H9 (cell line): Measurements from ENCODE around the gene RYR1. TPM values are rescaled to one million over a fixed set of nuclear protein-coding genes. Genes with fewer than 3 reads are reported as not detected.

Experiments used
- DNase-seq: peaks from one replicate; pipeline ENCODE4 v3.0.0-alpha.2; 2017
- H2AFZ ChIP-seq: one replicate; pipeline ENCODE4 v1.6.1; 2013; ENCODE audit warnings: mild to moderate bottlenecking, low read length, control low read depth, moderate library complexity
- H2AK5ac ChIP-seq: 2 replicates; pipeline ENCODE4 v1.6.1; 2013; ENCODE audit warnings: low read length, control low read depth, mixed read lengths; ENCODE audit not compliant: insufficient read length
- H2BK120ac ChIP-seq: one replicate; pipeline ENCODE4 v1.6.1; 2013; ENCODE audit warnings: low read depth, mild to moderate bottlenecking, low read length, control low read depth, inconsistent platforms; ENCODE audit not compliant: poor library complexity, severe bottlenecking
- H2BK12ac ChIP-seq: 2 replicates; pipeline ENCODE4 v1.6.1; 2013; ENCODE audit warnings: low read length, control low read depth, mixed read lengths, low read depth; ENCODE audit not compliant: insufficient read length
- H2BK15ac ChIP-seq: 2 replicates; pipeline ENCODE4 v1.6.1; 2013; ENCODE audit warnings: low read depth, low read length, control low read depth
- H2BK20ac ChIP-seq: one replicate; pipeline ENCODE4 v1.6.1; 2013; ENCODE audit warnings: low read depth, mild to moderate bottlenecking, low read length, control low read depth, inconsistent platforms; ENCODE audit not compliant: poor library complexity, severe bottlenecking
- H2BK5ac ChIP-seq: 2 replicates; pipeline ENCODE4 v1.6.1; 2013; ENCODE audit warnings: low read length, control low read depth, mixed read lengths; ENCODE audit not compliant: insufficient read length
- H3K14ac ChIP-seq: 2 replicates; pipeline ENCODE4 v1.6.1; 2013; ENCODE audit warnings: low read length, control low read depth; ENCODE audit not compliant: insufficient read depth
- H3K18ac ChIP-seq: 2 replicates; pipeline ENCODE4 v1.6.1; 2013; ENCODE audit warnings: low read depth, mild to moderate bottlenecking, mixed read lengths, low read length, control low read depth; ENCODE audit not compliant: insufficient read length
- H3K23ac ChIP-seq: 2 replicates; pipeline ENCODE4 v1.6.1; 2013; ENCODE audit warnings: low read length, control low read depth, mixed read lengths, low read depth; ENCODE audit not compliant: insufficient read length
- H3K23me2 ChIP-seq: 2 replicates; pipeline ENCODE4 v1.6.1; 2013; ENCODE audit warnings: low read depth, mild to moderate bottlenecking, mixed read lengths, low read length, control low read depth; ENCODE audit not compliant: insufficient read length, poor library complexity, severe bottlenecking
- H3K27ac ChIP-seq: 2 replicates; pipeline ENCODE4 v1.5.1; 2013; ENCODE audit warnings: low read length, control low read depth, mixed read lengths, low read depth; ENCODE audit not compliant: insufficient read length
- H3K27me3 ChIP-seq: 2 replicates; pipeline ENCODE4 v1.6.1; 2013; ENCODE audit warnings: low read length, control low read depth, inconsistent platforms; ENCODE audit not compliant: insufficient read depth
- H3K4ac ChIP-seq: 2 replicates; pipeline ENCODE4 v1.6.1; 2013; ENCODE audit warnings: low read depth, mild to moderate bottlenecking, control low read depth, inconsistent platforms, low read length, moderate library complexity
- H3K4me1 ChIP-seq: 2 replicates; pipeline ENCODE4 v1.6.1; 2013; ENCODE audit warnings: low read length, control low read depth, inconsistent platforms; ENCODE audit not compliant: insufficient read depth
- H3K4me2 ChIP-seq: 2 replicates; pipeline ENCODE4 v1.6.1; 2013; ENCODE audit warnings: low read length, control low read depth, mixed read lengths; ENCODE audit not compliant: insufficient read length, insufficient read depth
- H3K56ac ChIP-seq: 2 replicates; pipeline ENCODE4 v1.6.1; 2013; ENCODE audit warnings: low read depth, mild to moderate bottlenecking, mixed read lengths, low read length, control low read depth; ENCODE audit not compliant: insufficient read length
- H3K79me1 ChIP-seq: 2 replicates; pipeline ENCODE4 v1.6.1; 2013; ENCODE audit warnings: low read depth, mild to moderate bottlenecking, moderate library complexity, low read length, control low read depth, inconsistent platforms; ENCODE audit not compliant: insufficient read depth, poor library complexity, severe bottlenecking
- H3K79me2 ChIP-seq: 2 replicates; pipeline ENCODE4 v1.6.1; 2013; ENCODE audit warnings: low read length, control low read depth, inconsistent platforms; ENCODE audit not compliant: insufficient read depth
- H3K9ac ChIP-seq: 2 replicates; pipeline ENCODE4 v1.6.1; 2013; ENCODE audit warnings: low read length, control low read depth, mixed read lengths; ENCODE audit not compliant: insufficient read length; ENCODE audit errors: extremely low read depth
- H3K9me3 ChIP-seq: one replicate; pipeline ENCODE4 v1.6.1; 2013; ENCODE audit warnings: low read depth, low read length, inconsistent platforms; ENCODE audit not compliant: control insufficient read depth
- H3T11ph ChIP-seq: one replicate; pipeline ENCODE4 v1.6.1; 2013; ENCODE audit warnings: mild to moderate bottlenecking, low read length, control low read depth, inconsistent platforms
- H4K20me1 ChIP-seq: one replicate; pipeline ENCODE4 v1.6.1; 2013; ENCODE audit not compliant: control insufficient read depth, insufficient read length, insufficient read depth
- H4K5ac ChIP-seq: 2 replicates; pipeline ENCODE4 v1.6.1; 2013; ENCODE audit warnings: low read depth, mild to moderate bottlenecking, mixed read lengths, low read length, control low read depth; ENCODE audit not compliant: insufficient read length
- H4K8ac ChIP-seq: replicated peaks from 2 replicates; pipeline ENCODE4 v1.6.1; 2013; ENCODE audit warnings: low read length, control low read depth, mixed read lengths, low read depth; ENCODE audit not compliant: insufficient read length
- H4K91ac ChIP-seq: 2 replicates; pipeline ENCODE4 v1.6.1; 2013; ENCODE audit warnings: low read depth, mild to moderate bottlenecking, moderate library complexity, mixed read lengths, low read length, control low read depth; ENCODE audit not compliant: insufficient read length
- H3K27ac Mint-ChIP-seq, 3 experiments: 2 replicates in 2 of 3; 3 replicates in 1 of 3; pipeline ENCODE4 v1.8.0; 2020 to 2021; ENCODE audit warnings: mixed read lengths in 3 of 3, mild to moderate bottlenecking in 1 of 3, moderate library complexity in 1 of 3
- H3K27me3 Mint-ChIP-seq: 2 replicates; pipeline ENCODE4 v1.8.0; 2021; ENCODE audit warnings: low read depth, mild to moderate bottlenecking, moderate library complexity, mixed read lengths
- H3K36me3 Mint-ChIP-seq, 3 experiments: 2 replicates in 2 of 3; 3 replicates in 1 of 3; pipeline ENCODE4 v1.8.0; 2020 to 2021; ENCODE audit warnings: low read depth in 3 of 3, mixed read lengths in 3 of 3; ENCODE audit not compliant: insufficient read depth in 1 of 3
- H3K4me1 Mint-ChIP-seq, 2 experiments: 2 replicates each; pipeline ENCODE4 v1.8.0; 2020; ENCODE audit warnings: mixed read lengths in 2 of 2
- H3K4me3 Mint-ChIP-seq, 2 experiments: 2 replicates in 1 of 2; 3 replicates in 1 of 2; pipeline ENCODE4 v1.8.0; 2020 to 2021; ENCODE audit warnings: mild to moderate bottlenecking in 2 of 2, mixed read lengths in 2 of 2, moderate library complexity in 1 of 2
- H3K9me3 Mint-ChIP-seq, 2 experiments: 2 replicates in 1 of 2; 3 replicates in 1 of 2; pipeline ENCODE4 v1.8.0; 2020; ENCODE audit warnings: mild to moderate bottlenecking in 2 of 2, mixed read lengths in 2 of 2, moderate library complexity in 1 of 2
- CTCF ChIP-seq: fragments of 200-600 bp; sonication (generic); conservative IDR thresholded peaks from 3 replicates; pipeline ENCODE4 v1.8.0; 2021; ENCODE audit warnings: antibody characterized with exemption, mild to moderate bottlenecking
- WGBS: extraction: QIAGEN DNeasy Blood & Tissue Kit; methylation state at CpG from one replicate; pipeline ENCODE4 v1.1.7; 2013; ENCODE audit warnings: missing lambda C conversion rate, low lambda C conversion rate, mixed read lengths; ENCODE audit not compliant: insufficient read length; ENCODE audit errors: extremely low coverage; 5-methylcytosine and 5-hydroxymethylcytosine counted together
- total RNA-seq: library from RNA; stranded (reverse); gene quantifications from 2 replicates; pipeline ENCODE4 v1.2.1, GENCODE V29; 2021

The RYR1 gene
- total RNA-seq, 1 experiment from 2014 or later: 8.9 TPM

GRCh38 chr19:38402623-38402966 is 30.9 kb upstream of the RYR1 start:
- WGBS: no CpG with 5 or more reads among the region's 18 CpGs
- no peak overlapping the region for H2AFZ ChIP-seq
- no peak overlapping the region for H3K4me2 ChIP-seq

More at GRCh38 chr19:38402623-38402966, 30.9 kb upstream of the RYR1 start:
- Histone ChIP-seq H3K23me2 (peaks cover 5% of the 10 kb centered on the region), H4K8ac (no peak overlapping the region), H3K56ac (no peak overlapping the region), H4K20me1 (no peaks in the 10 kb centered on the region), H3K79me2 (no peaks in the 10 kb centered on the region), H2AK5ac (no peak overlapping the region), H2BK120ac (no peak overlapping the region), H2BK5ac (no peak overlapping the region), H3T11ph (no peak overlapping the region), H3K14ac (no peak overlapping the region), H3K4ac (no peak overlapping the region), H3K27me3 (peaks cover 3% of the 10 kb centered on the region; the same call in 1 of the 2 replicates), H3K23ac (no peak overlapping the region), H2BK15ac (no peak overlapping the region), H3K27ac (no peak overlapping the region), H3K9me3 (no peaks in the 10 kb centered on the region), H4K5ac (no peak overlapping the region), H2BK12ac (no peak overlapping the region), H3K79me1 (no peaks in the 10 kb centered on the region), H3K9ac (no peak overlapping the region), H2BK20ac (no peak overlapping the region), H4K91ac (no peak overlapping the region), H3K18ac (no peak overlapping the region), H3K4me1 (no peaks in the 10 kb centered on the region)
- no peak for TF ChIP-seq CTCF
- DNase-seq: no peak
- Mint-ChIP-seq H3K36me3 (peaks cover 0 to 15% (median 12%) of the 10 kb centered on the region in 3 experiments; a peak in 4 of 7 replicates), H3K4me1 (peaks cover 2 to 6% of the 10 kb centered on the region in 2 experiments; a peak in 2 of 4 replicates), H3K27ac (no peak overlapping the region; a peak in 1 of 7 replicates), H3K27me3 (peaks cover 49% of the 10 kb centered on the region), H3K9me3 (no peaks in the 10 kb centered on the region), H3K4me3 (peak overlapping the region; percentile 46 to 84)
